Inflammatory macrophage (primary cell): ENCODE data around the gene PRKCB.
"Not testable (repeated sequence)": the region's sequence is repeated elsewhere in the genome, so short reads cannot be mapped to it uniquely, and the experiment has no call there.

ENCODE experiments used
- DNase-seq, 2 donors: peaks; one replicate each; pipeline ENCODE4 v3.0.0-alpha.2; 2020 to 2022

PRKCB gene

DNA sequence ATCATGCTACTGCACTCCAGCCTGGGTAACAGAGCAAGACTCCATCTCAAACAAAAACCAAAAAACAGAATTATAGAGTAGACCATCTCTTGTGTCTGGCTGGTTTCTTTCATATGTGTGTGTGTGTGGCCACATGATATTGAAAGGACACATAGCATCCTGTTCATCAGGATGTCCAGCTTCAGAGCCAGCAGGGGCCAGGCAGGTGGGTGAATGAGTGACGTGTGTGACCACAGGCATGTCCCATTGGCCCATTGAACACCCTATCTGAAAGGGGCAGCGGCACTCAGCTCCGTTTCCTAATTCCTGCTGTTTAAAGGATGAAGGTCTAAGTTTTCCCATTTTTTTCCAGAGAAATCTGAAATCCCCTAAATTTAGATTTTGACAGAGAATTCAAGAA is 174.2 kb downstream of the PRKCB start:
- DNase-seq: no peak

DNA sequence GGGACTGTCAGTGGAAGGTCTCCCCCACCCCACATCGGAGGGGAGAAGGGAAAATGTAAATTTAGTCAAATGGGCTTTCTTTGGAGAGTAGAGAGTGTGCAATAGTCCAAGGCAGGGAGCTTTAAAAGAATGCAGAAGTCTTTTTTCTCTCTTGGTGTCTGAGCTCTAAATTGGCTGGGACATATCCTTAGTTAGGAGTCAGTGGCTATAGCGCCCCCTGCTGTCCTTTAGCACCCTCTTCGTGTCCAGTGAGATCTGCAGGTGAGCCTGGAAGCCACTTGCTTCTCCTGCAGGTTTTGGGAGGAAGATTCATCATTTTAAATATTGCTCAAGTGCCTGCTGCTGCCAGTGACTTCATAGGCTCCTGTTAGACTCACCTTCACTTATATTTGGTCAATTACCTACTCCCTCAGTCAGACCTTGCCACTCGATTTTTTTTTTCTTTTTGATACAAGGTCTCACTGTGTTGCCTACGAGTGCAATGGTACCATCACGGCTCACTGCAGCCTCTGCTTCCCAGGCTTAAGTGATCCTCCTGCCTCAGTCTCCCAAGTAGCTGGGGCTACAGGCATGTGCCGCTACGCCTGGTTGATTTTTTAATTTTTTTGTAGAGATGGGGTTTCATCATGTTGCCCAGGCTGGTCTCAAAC is 174.8 kb downstream of the PRKCB start:
- DNase-seq: peak; percentile 88 to 91

DNA sequence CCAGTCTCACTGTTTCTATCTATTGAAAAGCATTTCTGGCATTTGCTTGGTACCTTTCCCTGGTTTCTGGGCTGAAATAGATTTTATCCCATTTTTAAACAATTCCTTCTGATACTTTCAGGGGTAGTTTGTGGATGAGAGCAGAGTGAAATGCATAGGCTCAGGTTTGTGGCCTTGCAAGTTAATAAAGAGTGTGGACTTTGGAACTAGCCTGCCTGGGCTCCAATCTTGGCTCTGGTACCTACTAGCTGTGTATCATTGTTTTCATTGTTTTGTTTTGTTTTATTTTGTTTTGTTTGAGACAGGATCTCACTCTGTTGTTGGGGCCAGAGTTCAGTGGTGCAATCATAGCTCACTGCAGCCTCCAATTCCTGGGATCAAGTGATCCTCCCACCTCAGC is 175.5 kb downstream of the PRKCB start:
- no peak for DNase-seq

DNA sequence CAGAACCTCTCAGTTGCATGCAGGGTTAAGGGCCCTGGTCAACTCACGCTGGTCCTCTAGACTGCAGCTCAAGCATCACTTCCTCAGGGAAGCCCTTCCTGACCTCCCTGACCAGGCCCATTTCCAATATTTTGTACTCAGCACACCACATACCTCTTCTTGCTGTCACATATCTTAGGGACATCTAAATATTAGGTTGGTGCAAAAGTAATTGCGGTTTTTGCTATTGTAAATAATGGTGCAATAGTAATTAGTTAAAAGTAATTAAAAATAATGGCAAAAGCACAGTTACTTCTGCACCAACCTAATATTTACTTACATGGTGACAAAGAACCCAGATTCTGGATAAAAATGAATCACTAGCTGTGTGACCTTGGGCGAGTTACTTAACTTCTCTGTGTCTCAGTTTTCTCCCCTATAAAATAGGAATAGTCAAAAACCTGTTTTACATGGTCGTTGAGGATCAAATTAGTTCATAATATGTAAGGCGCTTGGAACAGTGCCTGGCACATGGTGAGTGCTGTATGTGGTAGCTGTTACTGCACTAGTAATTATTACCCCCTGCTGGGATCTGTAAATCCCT is 177.4 kb downstream of the PRKCB start:
- DNase-seq: no peak

DNA sequence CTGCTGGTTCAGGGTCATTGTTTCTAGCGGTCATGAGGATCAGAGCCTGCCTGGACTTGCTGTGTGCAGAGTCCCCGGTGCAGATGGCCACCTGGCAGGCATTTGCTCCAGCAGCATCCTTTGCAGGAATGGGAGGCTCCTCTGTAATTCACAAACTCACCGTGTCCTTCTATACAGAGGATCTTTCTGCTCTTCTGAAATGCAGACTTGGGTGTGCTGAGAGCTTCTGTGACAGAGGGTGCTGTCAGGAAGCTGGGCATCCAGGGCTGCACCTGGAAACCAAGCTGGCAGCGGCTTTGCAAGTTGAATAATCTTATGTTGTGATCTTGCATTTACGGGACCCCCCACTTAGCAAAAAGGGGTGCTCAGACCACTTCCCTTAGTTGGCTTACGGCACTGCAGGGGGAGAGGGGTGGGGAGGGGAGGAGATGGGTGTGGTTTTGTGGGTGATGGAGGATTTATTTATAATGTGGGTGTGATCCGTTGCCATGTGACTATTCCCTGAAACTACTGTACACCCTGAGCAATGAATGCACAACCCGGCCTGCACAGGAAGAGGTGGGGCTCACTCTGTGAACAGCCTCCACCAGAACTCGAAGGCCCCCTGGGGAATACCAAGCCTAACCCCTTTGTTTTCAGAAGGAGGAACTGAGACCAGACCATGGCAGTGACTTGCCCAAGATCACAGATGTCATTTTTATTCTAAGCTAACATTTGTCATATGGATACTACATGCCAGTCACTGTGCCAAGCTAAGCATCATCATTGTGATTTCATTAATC is 178.3 kb downstream of the PRKCB start:
- peak; percentile 76 to 86 for DNase-seq

DNA sequence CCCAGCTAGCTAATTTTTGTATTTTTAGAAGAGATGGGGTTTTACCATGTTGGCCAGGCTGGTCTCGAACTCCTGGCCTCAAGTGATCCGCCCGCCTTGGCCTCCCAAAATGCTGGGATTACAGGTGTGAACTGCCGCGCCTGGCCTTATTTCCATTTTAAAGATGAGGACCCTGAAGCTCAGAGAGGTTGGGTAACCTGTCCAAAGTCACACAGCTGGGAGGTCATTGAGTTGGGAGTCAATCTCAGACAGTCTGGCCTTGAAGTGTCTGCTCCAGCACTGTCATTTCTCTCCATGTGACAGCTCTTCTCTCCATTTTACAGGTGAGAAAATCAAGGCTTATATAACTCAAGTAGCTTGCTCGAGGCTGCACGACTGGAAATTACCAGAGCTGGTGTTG is 179.2 kb downstream of the PRKCB start:
- not testable (repeated sequence) for DNase-seq

DNA sequence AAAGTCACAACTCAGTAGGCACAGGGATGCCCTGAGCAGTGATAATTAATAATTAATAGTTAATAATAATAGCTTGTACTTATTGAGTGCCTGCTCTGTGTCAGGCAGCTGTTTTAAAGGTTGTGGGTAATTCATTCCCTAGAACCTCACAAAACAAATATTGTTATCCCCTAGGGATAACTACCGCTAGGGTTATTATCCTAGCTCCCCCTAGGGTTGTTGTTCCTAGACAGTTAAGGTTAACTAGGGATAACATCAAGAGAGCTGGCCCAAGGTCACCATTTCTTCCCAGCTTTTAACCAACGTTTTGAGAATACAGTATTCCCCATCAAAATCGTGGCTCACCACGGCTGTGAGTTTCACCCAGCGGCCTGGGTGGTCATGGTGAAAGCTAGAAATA is 180.1 kb downstream of the PRKCB start:
- no peak for DNase-seq

DNA sequence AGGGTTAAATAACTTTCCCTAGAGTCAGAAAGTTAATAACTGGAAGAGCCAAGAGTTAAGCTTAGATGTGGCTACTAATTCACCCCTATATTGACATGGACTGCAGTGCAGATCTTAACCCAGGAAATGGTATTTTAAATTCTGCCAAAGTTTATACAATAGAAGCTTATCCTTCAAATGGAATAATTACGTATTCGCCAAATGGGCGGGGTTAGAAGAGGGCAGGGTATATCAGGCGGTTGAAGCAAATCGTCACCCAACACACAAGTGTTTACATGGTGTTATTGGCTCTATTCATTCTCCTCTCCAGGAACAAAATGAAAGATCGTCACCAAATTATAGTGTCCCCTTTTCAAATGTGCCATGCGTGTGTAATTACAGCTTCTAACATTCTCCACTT is 182.7 kb downstream of the PRKCB start:
- no peak for DNase-seq

DNA sequence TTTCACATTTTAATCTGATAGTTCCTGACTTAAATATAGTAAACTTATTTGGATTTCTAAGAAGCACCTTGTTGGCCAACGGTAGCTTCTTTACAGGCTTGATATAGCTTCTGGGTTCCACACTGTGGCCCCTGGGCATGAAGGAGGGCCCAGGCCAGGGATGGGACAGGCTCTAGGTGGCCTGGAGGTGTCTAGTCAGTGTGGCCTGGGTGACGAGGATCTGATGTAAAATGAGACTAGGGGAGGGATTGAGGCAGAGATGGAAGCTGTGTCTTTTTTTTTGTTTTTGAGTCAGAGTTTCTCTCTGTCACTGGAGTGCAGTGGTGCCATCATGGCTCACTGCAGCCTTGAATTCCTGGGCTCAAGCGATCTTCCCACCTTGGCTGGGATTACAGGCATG is 187.0 kb downstream of the PRKCB start:
- DNase-seq: no peak

DNA sequence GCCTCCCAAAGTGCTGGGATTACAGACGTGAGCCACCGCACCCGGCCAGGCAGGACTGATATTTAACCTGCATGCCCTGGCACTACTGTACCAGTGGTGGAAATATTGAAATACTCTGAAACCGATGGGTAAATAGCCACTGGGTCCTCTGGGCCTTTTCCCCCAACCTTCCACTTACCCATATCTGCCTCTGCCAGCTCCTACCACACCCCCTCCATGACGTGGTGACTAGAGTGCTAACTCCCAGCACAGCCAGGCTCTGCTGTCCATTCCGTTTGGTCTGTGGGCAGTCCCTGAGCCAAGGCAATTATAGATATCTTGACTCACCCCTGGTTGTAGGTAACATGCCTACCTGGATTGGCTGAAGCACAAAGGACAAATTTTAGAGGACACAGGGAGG is 187.8 kb downstream of the PRKCB start:
- DNase-seq: no peak

DNA sequence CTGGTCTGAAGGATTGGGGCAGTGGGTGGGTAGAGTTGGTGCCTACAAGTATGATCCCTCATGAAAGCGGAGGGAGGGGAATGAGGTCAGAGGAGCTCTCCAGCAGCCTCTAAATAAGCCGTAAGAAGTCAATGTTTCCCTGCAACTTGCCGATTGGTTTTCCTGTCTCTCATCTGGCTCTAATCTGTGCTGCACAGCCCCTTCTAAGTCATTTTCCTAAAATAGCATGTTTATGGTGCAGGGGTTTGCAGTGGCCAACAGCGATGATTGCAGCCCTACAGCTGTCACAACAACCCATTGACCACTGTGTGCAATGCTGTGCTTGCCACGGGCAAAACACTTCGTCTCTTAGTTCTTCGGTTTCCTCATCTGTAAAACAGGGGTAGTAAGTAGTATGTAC is 189.2 kb downstream of the PRKCB start:
- no peak for DNase-seq

DNA sequence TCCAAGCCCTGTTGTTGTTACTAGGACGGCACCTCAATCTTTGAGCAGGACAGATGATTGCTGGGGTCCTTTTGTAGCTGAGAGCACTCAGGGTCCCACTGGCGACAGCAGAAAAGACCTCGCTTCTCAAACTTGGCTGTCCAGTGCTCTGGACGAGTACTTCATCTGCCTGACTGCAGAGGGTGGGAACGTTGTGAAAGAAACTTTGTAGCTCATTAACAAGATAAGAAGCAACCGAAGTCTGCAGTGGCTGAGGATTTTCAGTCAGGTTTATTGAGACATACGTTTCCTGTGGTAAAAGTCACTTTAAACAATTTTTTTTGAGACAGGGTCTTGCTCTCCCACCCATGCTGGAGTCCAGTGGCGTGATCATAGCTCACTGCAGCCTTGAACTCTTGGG is 191.7 kb downstream of the PRKCB start:
- DNase-seq: no peak

DNA sequence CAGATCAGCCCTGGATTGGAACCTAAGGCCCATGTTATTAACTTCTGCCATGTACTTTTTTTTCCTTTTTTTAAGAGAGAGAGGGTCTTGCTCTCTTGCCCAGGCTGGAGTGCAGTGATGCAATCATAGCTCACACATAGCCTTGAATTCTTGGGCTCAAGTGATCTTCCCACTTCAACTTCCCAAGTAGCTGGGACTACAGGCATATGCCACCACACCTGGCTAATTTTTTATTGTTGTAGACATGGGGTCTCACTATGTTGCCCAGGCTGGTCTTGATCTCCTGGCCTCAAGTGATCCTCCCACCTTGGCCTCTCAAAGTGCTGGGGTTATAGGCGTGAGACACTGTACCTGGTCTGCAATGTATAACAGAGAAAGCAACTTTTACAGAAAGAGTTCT is 194.1 kb downstream of the PRKCB start:
- DNase-seq: not testable (repeated sequence)

DNA sequence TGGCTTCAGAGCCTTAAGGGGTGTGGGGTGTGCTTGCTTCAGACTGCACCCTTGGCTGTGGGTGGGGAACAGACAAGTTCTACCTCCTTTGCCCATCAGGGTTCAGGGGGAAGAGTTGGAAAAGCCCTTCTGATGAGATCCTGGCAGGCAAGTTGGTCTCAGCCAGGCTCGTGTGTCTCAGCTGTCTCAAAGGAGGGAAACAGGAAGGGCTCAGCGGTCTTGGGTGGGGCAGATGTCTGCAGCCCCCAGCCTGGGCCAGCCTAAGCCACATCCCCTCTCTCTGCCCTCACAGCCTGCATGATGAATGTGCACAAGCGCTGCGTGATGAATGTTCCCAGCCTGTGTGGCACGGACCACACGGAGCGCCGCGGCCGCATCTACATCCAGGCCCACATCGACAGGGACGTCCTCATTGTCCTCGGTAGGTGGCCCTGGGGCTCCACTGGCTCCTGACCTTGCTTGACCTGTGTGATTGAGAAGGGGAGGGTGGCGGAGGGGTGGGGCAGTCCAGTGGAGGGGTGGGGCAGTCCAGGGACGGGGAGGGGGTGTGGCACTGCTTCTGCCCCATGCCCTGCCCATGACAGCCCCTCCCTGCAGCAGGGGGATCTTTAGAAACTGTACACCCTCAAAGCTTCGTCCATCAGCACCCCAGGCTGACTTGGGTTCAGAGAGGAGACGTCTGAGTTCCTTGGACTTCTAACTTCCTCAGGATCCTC is 199.5 kb downstream of the PRKCB start:
- DNase-seq: peak; percentile 4 to 24

DNA sequence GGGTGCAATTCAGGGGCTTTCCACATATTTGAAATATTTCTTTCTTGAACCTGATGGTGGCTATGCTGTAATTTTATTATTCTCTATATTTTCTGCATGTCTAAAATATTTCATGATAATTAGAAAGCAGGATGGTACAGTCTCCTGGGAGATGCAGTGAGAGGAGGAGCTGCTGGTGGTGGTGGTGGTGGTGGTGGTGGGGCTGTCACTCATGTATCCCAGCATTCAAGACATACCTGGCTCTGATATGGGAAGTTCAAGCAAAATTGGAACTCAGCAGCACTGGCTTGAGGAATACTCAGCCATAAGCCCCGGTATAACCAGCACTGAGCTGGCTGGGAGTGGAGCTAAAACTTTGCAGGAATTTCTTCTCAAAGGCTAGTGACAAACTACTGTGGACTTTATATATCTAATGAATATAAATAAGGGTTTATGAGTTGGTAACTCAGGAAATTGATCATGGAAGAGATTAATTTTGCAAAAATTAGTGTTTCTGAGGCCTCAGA is 200.3 kb downstream of the PRKCB start:
- no peak for DNase-seq

DNA sequence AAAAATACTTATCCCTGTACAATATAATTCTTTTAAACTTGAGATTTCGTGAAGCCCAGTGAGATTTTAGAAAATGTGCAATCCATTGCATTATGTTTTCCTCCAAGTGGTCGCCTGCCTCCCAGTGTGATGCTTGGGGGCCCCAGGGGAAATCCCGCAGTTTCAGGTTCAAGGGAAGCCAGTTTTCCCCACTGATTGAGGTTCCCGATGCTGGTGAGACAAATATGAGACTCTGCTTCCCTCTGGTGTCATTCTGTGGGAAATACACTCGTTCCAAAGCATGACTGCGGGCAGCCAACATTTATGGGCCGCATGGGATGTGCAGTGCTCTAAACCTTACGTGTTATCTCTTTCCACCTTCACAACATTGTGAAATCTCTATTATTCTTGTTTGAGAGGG is 200.8 kb downstream of the PRKCB start:
- DNase-seq: peak; percentile 44 to 49

DNA sequence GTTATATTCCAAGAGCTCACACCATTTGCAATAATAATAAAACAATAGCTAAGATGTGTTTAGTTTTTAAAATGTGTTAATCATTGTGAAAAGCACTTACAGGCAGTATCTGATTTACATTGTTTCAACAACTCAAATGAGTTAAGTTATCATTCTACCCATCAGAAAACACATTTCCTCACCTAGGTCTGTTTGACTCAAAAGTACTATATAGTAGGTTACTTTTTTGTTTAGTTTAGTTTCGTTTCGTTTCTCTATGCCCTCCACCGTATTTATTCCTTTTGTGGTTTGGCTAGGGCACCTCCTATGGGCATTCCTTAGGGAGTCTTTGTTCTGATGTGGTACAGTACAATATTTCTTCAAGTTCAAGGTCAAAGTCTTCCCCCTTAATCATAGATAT is 201.6 kb downstream of the PRKCB start:
- DNase-seq: no peak

DNA sequence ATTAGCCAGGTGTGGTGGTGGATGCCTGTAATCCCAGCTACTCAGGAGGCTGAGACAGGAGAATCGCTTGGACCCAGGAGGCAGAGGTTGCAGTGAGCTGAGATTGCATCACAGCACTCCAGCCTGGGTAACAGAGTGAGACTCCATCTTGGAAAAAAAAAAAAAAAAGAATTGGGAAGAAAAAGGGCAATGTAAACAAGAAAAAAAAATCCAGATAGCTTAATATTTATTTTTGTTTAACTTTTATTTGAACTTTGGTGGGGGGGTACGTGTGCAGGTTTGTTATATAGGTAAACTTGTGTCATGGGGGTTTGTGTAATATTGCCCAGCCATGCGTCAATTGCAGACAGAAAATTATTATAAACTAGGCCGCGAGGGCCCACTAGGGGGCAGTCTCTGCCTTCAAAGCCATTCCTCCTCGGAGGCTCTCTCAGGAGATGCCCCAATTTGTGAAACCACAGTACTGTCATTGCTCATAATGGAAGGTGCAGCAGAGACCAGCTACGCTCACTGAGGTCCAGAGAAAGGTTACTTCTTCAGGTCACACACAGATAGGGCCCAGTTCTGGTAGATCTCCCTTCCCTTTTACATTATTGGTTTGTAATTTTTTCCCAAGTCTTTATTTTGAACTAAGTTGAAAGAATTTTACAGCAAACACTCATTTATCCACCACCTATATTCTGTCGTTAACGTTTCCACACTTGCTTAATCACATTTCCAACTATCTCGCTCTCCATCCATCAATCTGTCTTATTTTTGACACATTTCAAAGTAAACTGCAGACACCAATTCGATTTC is 206.2 kb downstream of the PRKCB start:
- peak; percentile 70 to 73 for DNase-seq

DNA sequence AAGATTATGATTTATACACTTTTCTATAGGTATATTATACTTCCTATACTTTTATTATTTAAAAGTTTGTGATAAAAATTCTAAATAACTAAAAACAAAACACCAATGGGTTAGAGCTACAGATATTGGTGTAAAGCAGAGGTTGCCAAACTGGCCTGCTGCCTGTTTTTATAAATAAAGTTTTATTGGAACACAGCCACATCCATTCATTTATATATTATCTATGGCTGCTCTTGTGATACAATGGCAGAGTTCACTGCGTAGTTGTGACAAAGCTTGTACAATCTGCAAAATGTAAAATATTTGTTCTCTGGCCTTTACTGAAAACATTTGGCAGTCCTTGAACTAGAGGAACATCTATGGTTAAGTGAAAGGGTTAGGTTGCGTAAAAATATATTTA is 208.7 kb downstream of the PRKCB start:
- no peak for DNase-seq

DNA sequence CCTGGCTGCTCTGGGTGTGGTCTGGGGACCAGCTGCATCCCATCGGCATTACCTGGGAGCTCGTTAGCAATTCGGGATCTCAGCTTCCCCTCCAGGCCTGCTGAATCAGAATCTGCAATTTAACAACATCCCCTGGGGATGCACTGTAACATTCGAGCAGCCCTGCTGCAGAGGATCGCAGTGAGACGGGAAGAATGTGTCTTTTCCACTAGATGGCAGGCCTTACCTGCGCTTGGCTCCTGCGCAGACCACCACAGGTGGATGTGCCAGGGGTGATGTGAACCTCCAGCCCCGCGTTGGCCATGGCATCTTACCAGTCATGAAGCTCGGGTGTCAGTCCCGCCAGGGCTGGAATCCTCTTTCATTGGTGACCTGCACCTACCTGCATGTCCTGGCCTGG is 209.9 kb downstream of the PRKCB start:
- no peak for DNase-seq

DNA sequence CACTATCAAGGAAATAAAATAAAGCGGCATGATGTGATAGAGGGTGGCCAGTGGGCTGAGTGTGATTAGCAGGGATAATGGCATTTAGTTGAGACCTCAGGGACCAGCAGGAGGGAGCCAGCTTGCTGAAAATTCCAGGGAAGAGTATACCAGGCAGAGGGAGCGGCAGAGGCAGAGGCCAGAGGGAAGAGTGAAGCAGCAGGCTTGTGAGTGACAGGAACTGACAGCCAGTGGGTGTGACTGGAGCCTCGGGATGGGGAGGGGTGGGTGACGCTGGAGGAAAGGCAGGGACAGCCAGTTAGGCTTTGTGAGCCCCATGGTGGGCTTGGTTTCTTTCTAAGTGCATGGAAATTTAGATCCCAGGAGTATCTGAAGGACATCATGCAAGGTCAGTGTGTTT is 210.7 kb downstream of the PRKCB start:
- no peak for DNase-seq

DNA sequence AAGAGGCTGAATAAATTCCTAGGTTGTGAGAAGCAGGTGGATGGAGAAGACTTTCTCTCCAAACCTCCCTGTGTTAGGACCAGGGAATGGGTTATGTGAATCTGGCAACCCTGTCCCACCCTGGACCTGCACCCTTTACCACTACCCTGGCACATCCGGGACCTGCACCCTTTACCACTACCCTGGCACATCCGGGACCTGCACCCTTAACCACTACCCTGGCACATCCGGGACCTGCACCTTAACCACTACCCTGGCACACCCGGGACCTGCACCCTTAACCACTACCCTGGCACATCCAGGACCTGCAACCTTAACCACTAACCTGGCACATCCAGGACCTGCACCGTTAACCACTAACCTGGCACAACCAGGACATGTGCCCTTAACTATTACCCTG is 213.3 kb downstream of the PRKCB start:
- no peak for DNase-seq
